WERI-Rb-1 (cell line): ENCODE measurements around the gene TMEM101.

Experiments
- DNase-seq: peaks from one replicate; pipeline ENCODE4 v3.0.0-alpha.2; 2020
- H3K27ac ChIP-seq: fragments of 250-450 bp; sonication (Bioruptor Pico); 2 replicates; pipeline ENCODE4 v1.5.1; 2020; ENCODE audit warnings: mild to moderate bottlenecking, moderate library complexity
- H3K27me3 ChIP-seq: fragments of 250-450 bp; sonication (Bioruptor Pico); 2 replicates; pipeline ENCODE4 v1.5.1; 2021; ENCODE audit warnings: mild to moderate bottlenecking, low read depth, moderate library complexity; ENCODE audit not compliant: insufficient read depth, severe bottlenecking
- H3K36me3 ChIP-seq: fragments of 250-450 bp; sonication (Bioruptor Pico); 2 replicates; pipeline ENCODE4 v1.5.1; 2020; ENCODE audit warnings: mild to moderate bottlenecking, moderate library complexity
- H3K4me3 ChIP-seq: 2 replicates; pipeline ENCODE4 v1.5.1; 2011; ENCODE audit warnings: low read depth, mild to moderate bottlenecking, control low read depth, low read length
- H3K9me3 ChIP-seq: fragments of 250-450 bp; sonication (Bioruptor Pico); 2 replicates; pipeline ENCODE4 v1.5.1; 2021; ENCODE audit warnings: mild to moderate bottlenecking, moderate library complexity; ENCODE audit not compliant: severe bottlenecking
- TF ChIP-seq, protein P1 (sequence below): IDR thresholded peaks from 2 replicates; pipeline ENCODE4 v1.5.1; 2011; ENCODE audit warnings: low read depth, mild to moderate bottlenecking, control low read depth, inconsistent platforms, low read length

TMEM101 gene

DNA sequence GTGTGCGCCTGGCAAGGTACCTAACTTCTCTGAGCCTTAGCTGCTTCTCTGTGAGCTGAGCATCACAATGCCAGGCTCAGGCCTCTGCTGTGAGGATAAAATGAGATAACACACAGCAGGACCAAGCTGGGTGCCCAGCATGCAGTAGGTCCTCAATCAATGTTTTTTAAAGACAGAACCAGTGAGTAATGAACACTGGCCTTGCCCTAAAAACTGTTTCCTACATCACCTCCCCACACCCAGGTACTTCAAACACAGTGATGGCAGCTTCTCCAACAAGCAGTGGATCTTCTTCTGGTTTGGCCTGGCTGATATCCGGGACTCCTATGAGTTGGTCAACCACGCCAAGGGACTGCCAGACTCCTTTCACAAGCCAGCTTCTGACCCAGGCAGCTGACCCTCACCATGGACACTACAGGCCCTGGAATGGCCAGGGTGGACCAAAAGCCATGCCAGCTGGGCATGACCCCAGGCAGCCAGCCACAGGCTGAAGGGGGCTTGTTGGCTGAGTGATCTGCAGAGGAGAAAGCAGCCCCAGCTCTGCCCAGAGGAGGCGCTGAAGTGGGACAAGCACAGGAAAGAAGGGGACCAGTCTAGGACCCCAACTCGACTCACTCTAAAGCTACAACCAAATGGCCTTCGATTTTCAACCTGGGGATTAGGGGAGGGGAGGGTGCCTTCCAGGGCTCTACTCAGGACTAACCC, 6.4 kb downstream of the TMEM101 start:
- TF ChIP-seq, protein P1, sequence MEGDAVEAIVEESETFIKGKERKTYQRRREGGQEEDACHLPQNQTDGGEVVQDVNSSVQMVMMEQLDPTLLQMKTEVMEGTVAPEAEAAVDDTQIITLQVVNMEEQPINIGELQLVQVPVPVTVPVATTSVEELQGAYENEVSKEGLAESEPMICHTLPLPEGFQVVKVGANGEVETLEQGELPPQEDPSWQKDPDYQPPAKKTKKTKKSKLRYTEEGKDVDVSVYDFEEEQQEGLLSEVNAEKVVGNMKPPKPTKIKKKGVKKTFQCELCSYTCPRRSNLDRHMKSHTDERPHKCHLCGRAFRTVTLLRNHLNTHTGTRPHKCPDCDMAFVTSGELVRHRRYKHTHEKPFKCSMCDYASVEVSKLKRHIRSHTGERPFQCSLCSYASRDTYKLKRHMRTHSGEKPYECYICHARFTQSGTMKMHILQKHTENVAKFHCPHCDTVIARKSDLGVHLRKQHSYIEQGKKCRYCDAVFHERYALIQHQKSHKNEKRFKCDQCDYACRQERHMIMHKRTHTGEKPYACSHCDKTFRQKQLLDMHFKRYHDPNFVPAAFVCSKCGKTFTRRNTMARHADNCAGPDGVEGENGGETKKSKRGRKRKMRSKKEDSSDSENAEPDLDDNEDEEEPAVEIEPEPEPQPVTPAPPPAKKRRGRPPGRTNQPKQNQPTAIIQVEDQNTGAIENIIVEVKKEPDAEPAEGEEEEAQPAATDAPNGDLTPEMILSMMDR = 0 out of 2 replicates have a peak, but pooled peaks have one; percentile 22
- DNase-seq = no peak
- H3K9me3 ChIP-seq = no peaks in the 10 kb centered on the region
- peaks cover 18% of the 10 kb centered on the region for H3K36me3 ChIP-seq
- H3K27ac ChIP-seq = no peak overlapping the region
- no peak overlapping the region for H3K4me3 ChIP-seq
- no peaks in the 10 kb centered on the region for H3K27me3 ChIP-seq

GRCh38 chr17:44007346-44008204, 7.2 kb downstream of the TMEM101 start:
- peak overlapping the region; percentile 82 for H3K4me3 ChIP-seq
- DNase-seq = no peak
- H3K27ac ChIP-seq = peak overlapping the region; percentile 67

GRCh38 chr17:44006598-44007345, 8.0 kb downstream of the TMEM101 start:
- Histone ChIP-seq H3K4me3 (peak overlapping the region; percentile 82), H3K27me3 (no peaks in the 10 kb centered on the region), H3K36me3 (peaks cover 9% of the 10 kb centered on the region), H3K9me3 (no peaks in the 10 kb centered on the region), H3K27ac (peak overlapping the region; percentile 67)
- peak; percentile 100 for DNase-seq
- TF ChIP-seq, protein P1 = peak; percentile 96

More at GRCh38 chr17:44007346-44008204, 7.2 kb downstream of the TMEM101 start:
- peaks cover 17% of the 10 kb centered on the region for H3K36me3 ChIP-seq
- no peaks in the 10 kb centered on the region for H3K9me3 ChIP-seq
- no peaks in the 10 kb centered on the region for H3K27me3 ChIP-seq
- TF ChIP-seq, protein P1 = no peak

GRCh38 chr17:44006272-44006597, 8.5 kb downstream of the TMEM101 start:
- no peaks in the 10 kb centered on the region for H3K27me3 ChIP-seq
- DNase-seq = no peak
- H3K4me3 ChIP-seq = peak overlapping the region; percentile 82
- H3K9me3 ChIP-seq = no peaks in the 10 kb centered on the region
- peaks cover 4% of the 10 kb centered on the region for H3K36me3 ChIP-seq
- H3K27ac ChIP-seq = peak overlapping the region; percentile 67
- TF ChIP-seq, protein P1 = no peak

- peaks cover 3% of the 10 kb centered on the region; the same call in 1 of the 2 replicates for H3K36me3 ChIP-seq
- TF ChIP-seq, protein P1 = no peak
- no peak for DNase-seq
- no peaks in the 10 kb centered on the region for H3K9me3 ChIP-seq
- no peaks in the 10 kb centered on the region for H3K27me3 ChIP-seq
- H3K4me3 ChIP-seq = peak overlapping the region; percentile 82
- peak overlapping the region; percentile 67 for H3K27ac ChIP-seq
These were observed 9.1 kb downstream of the TMEM101 start for GRCh38 chr17:44005527-44006271.
